Gastrocnemius medialis (tissue), 4 donors: ENCODE results near the gene DOC2A. TPM values are rescaled to one million over a fixed set of nuclear protein-coding genes. Genes with fewer than 3 reads are reported as not detected.

Source experiments
- ATAC-seq, 2 donors: fragments of 150-250 bp; one replicate each; pipeline ENCODE4 v1.9.1; 2016
- DNase-seq, 2 donors: peaks; one replicate each; pipeline ENCODE4 v3.0.0-alpha.2; 2019
- H3K27ac ChIP-seq, 4 donors: fragments of 200-600 bp; sonication (generic); 1 replicate in 1 of 4; 2 replicates in 3 of 4; pipeline ENCODE4 v1.5.1; 2016 to 2018; ENCODE audit warnings: mild to moderate bottlenecking in 2 of 4, moderate library complexity in 1 of 4
- H3K27me3 ChIP-seq, 3 donors: fragments of 200-600 bp; sonication (generic) in 2 of 3; 1 replicate in 1 of 3; 2 replicates in 2 of 3; pipeline versions ENCODE4 v1.5.1 to v1.6.0; 2016 to 2019; ENCODE audit warnings: mild to moderate bottlenecking in 1 of 3, moderate library complexity in 1 of 3
- H3K36me3 ChIP-seq, 2 donors: fragments of 200-600 bp; sonication (generic) in 1 of 2; one replicate each; pipeline ENCODE4 v1.5.1; 2017 to 2018
- H3K4me1 ChIP-seq, 2 donors: fragments of 200-600 bp; sonication (generic) in 1 of 2; one replicate each; pipeline ENCODE4 v1.5.1; 2016 to 2017; ENCODE audit warnings: mild to moderate bottlenecking in 2 of 2
- H3K4me3 ChIP-seq, 4 donors: fragments of 200-600 bp; sonication (generic) in 3 of 4; 1 replicate in 1 of 4; 2 replicates in 3 of 4; pipeline ENCODE4 v1.5.1; 2016 to 2019; ENCODE audit warnings: mild to moderate bottlenecking in 2 of 4
- H3K9me3 ChIP-seq, 3 donors: fragments of 200-600 bp; sonication (generic) in 2 of 3; 1 replicate in 1 of 3; 2 replicates in 2 of 3; pipeline ENCODE4 v1.5.1; 2016 to 2019
- CTCF ChIP-seq, 5 experiments: fragments of 450-650 bp in 3 of 5; fragments of 200-600 bp in 2 of 5; sonication (generic) in 2 of 5; IDR thresholded peaks in 4 of 5; conservative IDR thresholded peaks in 1 of 5; 1 replicate in 4 of 5; 2 replicates in 1 of 5; pipeline ENCODE4 v1.5.1; 2016 to 2019; ENCODE audit warnings: antibody characterized with exemption in 5 of 5, mild to moderate bottlenecking in 3 of 5, moderate library complexity in 3 of 5
- POLR2A ChIP-seq, 2 donors: fragments of 450-650 bp; IDR thresholded peaks; one replicate each; pipeline ENCODE4 v1.6.1; 2017; ENCODE audit warnings: antibody characterized with exemption in 2 of 2, mild to moderate bottlenecking in 2 of 2, moderate library complexity in 2 of 2
- in situ Hi-C, 4 donors: fragments of 200-750 bp; cut with MboI; loops; one replicate each; pipeline versions ENCODE4 v1.15.0 to v1.8.0; 2017; ENCODE audit warnings: low sequenced_read_pairs in 4 of 4
- intact Hi-C: fragments of 100-400 bp; cut with DNase I; formaldehyde crosslinking; loops from one replicate; pipeline ENCODE4 v1.15.1; 2023; ENCODE audit warnings: low total_unique reads
- total RNA-seq, 4 donors: library from RNA; depleted of rRNA; stranded (reverse); fragments of >200 nt; gene quantifications; one replicate each; pipeline versions ENCODE4 v1.1.0 to v1.2.3, GENCODE V29; 2016

The DOC2A gene
- total RNA-seq, 4 donors from 2014 or later: not detected

- no peak for TF ChIP-seq POLR2A (IDR thresholded peaks at IDR 0.05)
- Histone ChIP-seq H3K27ac (no peak overlapping the region), H3K4me3 (no peak overlapping the region), H3K4me1 (peaks cover 0 to 3% of the 10 kb centered on the region in 2 donors), H3K27me3 (no peaks in the 10 kb centered on the region), H3K36me3 (peaks cover 0 to 28% of the 10 kb centered on the region in 2 donors), H3K9me3 (no peaks in the 10 kb centered on the region)
- ATAC-seq (no peak), DNase-seq (no peak)
- intact Hi-C loops (no loop called here), in situ Hi-C loops (no loop called here)
Measured at GRCh38 chr16:29968205-29968604, 42.6 kb downstream of the DOC2A start.

DNA sequence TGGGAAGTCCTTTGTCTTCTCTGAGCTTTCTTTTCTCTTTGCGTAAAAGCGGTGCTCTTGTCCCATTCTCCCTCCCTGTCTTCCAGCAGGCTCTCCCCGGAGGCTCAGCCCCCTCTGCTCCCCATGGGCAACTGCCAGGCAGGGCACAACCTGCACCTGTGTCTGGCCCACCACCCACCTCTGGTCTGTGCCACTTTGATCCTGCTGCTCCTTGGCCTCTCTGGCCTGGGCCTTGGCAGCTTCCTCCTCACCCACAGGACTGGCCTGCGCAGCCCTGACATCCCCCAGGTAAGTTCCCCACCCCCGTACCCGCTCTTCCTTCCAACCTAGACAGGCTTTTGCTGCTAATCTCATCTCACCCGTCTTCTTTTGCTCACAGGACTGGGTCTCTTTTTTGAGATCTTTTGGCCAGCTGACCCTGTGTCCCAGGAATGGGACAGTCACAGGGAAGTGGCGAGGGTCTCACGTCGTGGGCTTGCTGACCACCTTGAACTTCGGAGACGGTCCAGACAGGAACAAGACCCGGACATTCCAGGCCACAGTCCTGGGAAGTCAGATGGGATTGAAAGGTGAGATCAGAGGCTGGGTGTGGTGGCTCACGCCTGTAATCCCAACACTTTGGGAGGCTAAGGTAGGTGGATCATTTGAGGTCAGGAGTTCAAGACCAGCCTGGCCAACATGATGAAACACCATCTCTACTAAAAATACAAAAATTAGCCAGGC is 47.6 kb downstream of the DOC2A start:
- H3K4me3 ChIP-seq: peak overlapping the region; percentile 67 to 95 (median 80)
- DNase-seq (no peak), ATAC-seq (no peak)
- intact Hi-C loops: loop anchor here (5.0 kb wide), 1 partner anchor 34 kb away; the partner anchor contains the start of genes HIRIP3 and INO80E
- peaks cover 0 to 16% of the 10 kb centered on the region in 2 donors for H3K36me3 ChIP-seq
- H3K4me1 ChIP-seq: peaks cover 6 to 12% of the 10 kb centered on the region in 2 donors
- peak overlapping the region; percentile 74 to 94 (median 88) for H3K27ac ChIP-seq
- H3K27me3 ChIP-seq: no peaks in the 10 kb centered on the region
- in situ Hi-C loops: no loop called here
- TF ChIP-seq CTCF (IDR thresholded peaks at IDR 0.05 in 4 of 5, conservative IDR thresholded peaks at IDR 0.05 in 1 of 5) (no peak), POLR2A (IDR thresholded peaks at IDR 0.05) (no peak)
- H3K9me3 ChIP-seq: no peaks in the 10 kb centered on the region

DNA sequence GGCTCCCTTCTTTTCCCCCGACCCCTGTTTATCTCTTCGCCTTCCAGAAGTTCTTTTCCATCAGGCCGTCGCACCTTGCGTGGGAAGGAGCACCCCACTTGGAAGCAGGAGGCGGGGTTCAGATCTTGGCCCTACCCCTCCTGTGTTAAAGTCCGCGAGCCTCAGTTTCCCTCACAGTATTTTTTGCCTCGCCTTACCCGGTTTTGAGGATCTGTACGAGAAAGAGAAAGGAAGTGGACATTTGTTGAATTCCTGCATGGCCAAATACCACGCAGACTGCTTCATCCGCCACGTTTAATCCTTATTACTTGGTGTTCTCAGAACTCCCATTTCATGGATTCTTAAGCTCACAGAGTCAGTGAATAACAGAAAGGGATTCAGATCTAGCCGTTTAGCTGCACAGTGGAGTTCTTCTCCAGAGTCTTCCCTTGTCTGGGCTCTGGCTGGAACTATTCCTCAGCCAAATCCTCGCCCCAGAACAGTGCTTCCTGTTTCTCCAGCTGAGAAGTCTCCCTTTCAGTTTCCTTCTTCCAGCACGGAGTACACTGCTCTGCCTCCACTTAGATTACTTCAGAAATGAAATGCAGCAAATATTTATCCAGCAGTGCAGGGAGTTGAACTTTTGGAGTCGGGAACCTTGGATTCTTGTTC is 48.4 kb downstream of the DOC2A start:
- in situ Hi-C loops (no loop called here), intact Hi-C loops (loop anchor here (5.0 kb wide), 1 partner anchor 35 kb away; the partner anchor contains the start of genes HIRIP3 and INO80E)

DNA sequence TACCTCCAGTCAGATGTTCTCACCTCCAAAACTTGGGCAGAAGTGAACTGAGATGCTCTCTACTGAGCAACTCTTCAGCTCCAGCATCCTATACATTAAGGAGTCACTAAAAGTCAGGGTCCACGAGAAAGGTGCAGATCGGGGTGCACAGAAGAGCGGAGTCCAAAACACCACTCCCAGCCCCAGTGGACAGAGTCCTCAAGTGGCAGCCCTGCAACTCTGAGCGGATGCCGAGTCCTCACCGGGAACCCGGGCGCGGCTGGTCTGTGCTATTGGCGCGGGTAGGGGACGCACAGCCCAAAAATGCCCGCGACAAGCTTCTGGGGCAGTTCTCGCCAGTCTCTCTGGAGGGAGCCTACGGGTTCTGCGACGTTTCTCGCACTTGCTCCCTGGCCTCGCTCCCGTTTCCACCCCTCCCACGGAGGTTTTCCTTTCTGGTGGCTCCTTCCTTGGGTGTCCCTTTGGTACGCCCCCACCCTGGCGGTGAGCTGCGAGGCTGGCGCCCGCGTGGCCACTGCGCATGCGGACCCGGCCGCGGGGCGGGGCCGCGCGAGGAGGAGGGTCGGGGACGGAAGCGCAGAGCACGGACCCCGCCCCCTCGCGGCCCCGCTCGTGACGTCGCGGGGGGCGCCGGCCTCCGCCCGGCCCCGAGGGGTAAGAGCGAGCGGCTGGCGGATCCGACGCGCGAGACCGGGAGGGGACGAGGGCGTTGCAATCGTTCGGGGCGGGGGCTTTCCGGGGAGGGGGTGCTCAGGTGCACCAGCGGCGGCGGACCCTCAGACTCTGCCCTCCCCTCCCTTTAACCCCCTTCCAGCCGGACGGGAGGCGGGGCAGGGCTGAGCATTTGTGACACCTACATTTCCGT is 49.1 kb downstream of the DOC2A start, which contains the start of gene TMEM219:
TMEM219 (plus strand) TSS at position 601 of the 865 bp plus-strand sequence. CDS start 1,065 bp downstream, outside the sequence.
- no peaks in the 10 kb centered on the region for H3K27me3 ChIP-seq
- in situ Hi-C loops: no loop called here
- TF ChIP-seq CTCF (IDR thresholded peaks at IDR 0.05 in 4 of 5, conservative IDR thresholded peaks at IDR 0.05 in 1 of 5): peak; percentile 57 to 70 (median 67)
- TF ChIP-seq POLR2A (IDR thresholded peaks at IDR 0.05): peak; percentile 53 to 55
- peak; percentile 95 to 96 for ATAC-seq
- peak; percentile 62 to 81 for DNase-seq
- no peaks in the 10 kb centered on the region for H3K9me3 ChIP-seq
- intact Hi-C loops: loop anchor here (1.0 to 5.0 kb wide), 3 partner anchors 35 to 171 kb away; partner anchors contain the start of genes HIRIP3, INO80E, KCTD13 and KIF22
- peak within 1 kb of the TSS; percentile 74 to 94 (median 88) for H3K27ac ChIP-seq
- H3K4me1 ChIP-seq: peaks cover 6 to 12% of the 10 kb centered on the region in 2 donors
- H3K4me3 ChIP-seq: peak within 1 kb of the TSS; percentile 67 to 95 (median 80)
- H3K36me3 ChIP-seq: peaks cover 0 to 12% of the 10 kb centered on the region in 2 donors

More for the DNA sequence above, 48.4 kb downstream of the DOC2A start:
- H3K9me3 ChIP-seq: no peaks in the 10 kb centered on the region
- DNase-seq (no peak), ATAC-seq (peak in 1 of 2 donors; percentile 28)
- H3K4me1 ChIP-seq: peaks cover 6 to 12% of the 10 kb centered on the region in 2 donors
- TF ChIP-seq POLR2A (IDR thresholded peaks at IDR 0.05) (no peak), CTCF (IDR thresholded peaks at IDR 0.05 in 4 of 5, conservative IDR thresholded peaks at IDR 0.05 in 1 of 5) (no peak)
- peak overlapping the region; percentile 74 to 94 (median 88) for H3K27ac ChIP-seq
- peaks cover 0 to 12% of the 10 kb centered on the region in 2 donors for H3K36me3 ChIP-seq
- peak overlapping the region; percentile 67 to 95 (median 80) for H3K4me3 ChIP-seq
- H3K27me3 ChIP-seq: no peaks in the 10 kb centered on the region
